ENCODE measurements around the gene CREM. TPM values are rescaled to one million over a fixed set of nuclear protein-coding genes. Genes with fewer than 3 reads are reported as not detected.

The CREM gene
- total and polyA plus RNA-seq, 2 of the 8 experiments (the other 6 are each of a cell fraction or from before 2014, with no cell fraction given) = 18.7 to 21.9 TPM

- TF ChIP-seq ATF2 (IDR thresholded peaks at IDR 0.05; ENCODE audit: low read length) = no peak
- no peak for TF ChIP-seq SP4 (IDR thresholded peaks at IDR 0.05; ENCODE audit: low read length)
- no peak for TF ChIP-seq SIX5 (IDR thresholded peaks at IDR 0.05; ENCODE audit: low read depth, low read length)
- TF ChIP-seq MAFK (IDR thresholded peaks at IDR 0.05; ENCODE audit: low read depth, low read length) = no peak
- TF ChIP-seq KDM5A (IDR thresholded peaks at IDR 0.05; ENCODE audit: low read length) = no peak
- TF ChIP-seq SAP30 (IDR thresholded peaks at IDR 0.05; ENCODE audit: insufficient read depth, insufficient replicate concordance, low read length) = no peak
These were observed 133.2 kb downstream of the CREM start (continued) for GRCh38 chr10:35259769-35260397.
